ENCODE results near the gene RPS19. TPM values are rescaled to one million over a fixed set of nuclear protein-coding genes. Genes with fewer than 3 reads are reported as not detected.

The RPS19 gene
- total and polyA plus RNA-seq, 4 donors: 275 to 655 (median 476) TPM

GRCh38 chr19:41864374-41864773 lies 4.3 kb downstream of the RPS19 start:
- Histone ChIP-seq H3K27ac (ENCODE audit: low read depth in 1 of 2, low read length in 2 of 2) (no peak overlapping the region), H3K36me3 (ENCODE audit: control insufficient read depth in 4 of 4, insufficient read depth in 3 of 4, low read depth in 1 of 4, low read length in 3 of 4) (peaks cover 19 to 62% (median 42%) of the 10 kb centered on the region in 4 donors)
- no peak for DNase-seq (ENCODE audit: low spot score)

GRCh38 chr19:41866284-41866683 lies 6.2 kb downstream of the RPS19 start:
- Histone ChIP-seq H3K27me3 (ENCODE audit: control insufficient read depth in 4 of 4, insufficient read depth in 4 of 4, low read length in 3 of 4) (no peaks in the 10 kb centered on the region), H3K36me3 (ENCODE audit: control insufficient read depth in 4 of 4, insufficient read depth in 3 of 4, low read depth in 1 of 4, low read length in 3 of 4) (peaks cover 21 to 74% (median 47%) of the 10 kb centered on the region in 4 donors), H3K9ac (ENCODE audit: low read depth in 1 of 2, low read length in 2 of 2) (no peak overlapping the region), H3K27ac (ENCODE audit: low read depth in 1 of 2, low read length in 2 of 2) (no peak overlapping the region), H3K9me3 (ENCODE audit: control insufficient read depth in 4 of 4, low read length in 3 of 4) (no peaks in the 10 kb centered on the region), H3K4me3 (ENCODE audit: low read depth in 1 of 3, low read length in 3 of 3) (no peak overlapping the region), H3K4me1 (ENCODE audit: control insufficient read depth in 4 of 4, insufficient read depth in 4 of 4, low read length in 3 of 4) (peaks cover 0 to 19% (median 13%) of the 10 kb centered on the region in 4 donors)
- 95% methylated on average over 3 of the region's 3 CpGs for WGBS
- no peak for DNase-seq (ENCODE audit: low spot score)
- TF ChIP-seq FOXA2 (IDR thresholded peaks at IDR 0.05) (no peak), HNF4A (conservative IDR thresholded peaks at IDR 0.05) (no peak), JUND (IDR thresholded peaks at IDR 0.05) (no peak), RXRA (IDR thresholded peaks at IDR 0.05) (no peak), YY1 (IDR thresholded peaks at IDR 0.05) (no peak), NR2F2 (IDR thresholded peaks at IDR 0.05) (no peak), REST (IDR thresholded peaks at IDR 0.05) (no peak), HNF4G (IDR thresholded peaks at IDR 0.05) (no peak), GABPA (IDR thresholded peaks at IDR 0.05 in 1 of 2, conservative IDR thresholded peaks at IDR 0.05 in 1 of 2) (no peak), SP1 (IDR thresholded peaks at IDR 0.05) (no peak)

More at GRCh38 chr19:41864374-41864773, 4.3 kb downstream of the RPS19 start:
- TF ChIP-seq ZBTB33 (IDR thresholded peaks at IDR 0.05): no peak
- TF ChIP-seq FOXA1 (IDR thresholded peaks at IDR 0.05): no peak
- TF ChIP-seq NR2F2 (IDR thresholded peaks at IDR 0.05): no peak
- TF ChIP-seq RAD21 (IDR thresholded peaks at IDR 0.05): no peak
- TF ChIP-seq REST (IDR thresholded peaks at IDR 0.05): no peak
- TF ChIP-seq FOXA2 (IDR thresholded peaks at IDR 0.05): no peak
- no peak for TF ChIP-seq TAF1 (conservative IDR thresholded peaks at IDR 0.05)
- no peak for TF ChIP-seq YY1 (IDR thresholded peaks at IDR 0.05)
- no peak for TF ChIP-seq HNF4A (conservative IDR thresholded peaks at IDR 0.05)
- no peak for TF ChIP-seq JUND (IDR thresholded peaks at IDR 0.05)
- TF ChIP-seq HNF4G (IDR thresholded peaks at IDR 0.05): no peak
- TF ChIP-seq RXRA (IDR thresholded peaks at IDR 0.05): no peak
- TF ChIP-seq MAX (IDR thresholded peaks at IDR 0.05): no peak
- no peak for TF ChIP-seq GABPA (IDR thresholded peaks at IDR 0.05 in 1 of 2, conservative IDR thresholded peaks at IDR 0.05 in 1 of 2)
- Histone ChIP-seq H3K27me3 (ENCODE audit: control insufficient read depth in 4 of 4, insufficient read depth in 4 of 4, low read length in 3 of 4) (no peaks in the 10 kb centered on the region), H3K4me1 (ENCODE audit: control insufficient read depth in 4 of 4, insufficient read depth in 4 of 4, low read length in 3 of 4) (peaks cover 4 to 24% (median 19%) of the 10 kb centered on the region in 4 donors), H3K9ac (ENCODE audit: low read depth in 1 of 2, low read length in 2 of 2) (no peak overlapping the region), H3K9me3 (ENCODE audit: control insufficient read depth in 4 of 4, low read length in 3 of 4) (no peaks in the 10 kb centered on the region), H3K4me3 (ENCODE audit: low read depth in 1 of 3, low read length in 3 of 3) (no peak overlapping the region)
- WGBS: 94% methylated on average over 5 of the region's 5 CpGs
